B cell (primary cell): ENCODE measurements around the gene MAN1A1.

Source experiments
- CTCF ChIP-seq: fragments of 200-600 bp; IDR thresholded peaks from one replicate; pipeline ENCODE4 v1.8.0; 2022; ENCODE audit warnings: antibody characterized with exemption, mild to moderate bottlenecking
- EZH2 ChIP-seq: IDR thresholded peaks from 2 replicates; pipeline ENCODE4 v1.6.1; 2012; ENCODE audit warnings: borderline replicate concordance, low read depth, mild to moderate bottlenecking, moderate library complexity, low read length; ENCODE audit not compliant: insufficient read depth, poor library complexity, severe bottlenecking

GRCh38 chr6:119187596-119187995, 162.0 kb downstream of the MAN1A1 start:
- TF ChIP-seq CTCF (no peak), EZH2 (no peak)
